Liver (tissue), 3 donors: ENCODE data around the gene POLDIP3.

Experiments used
- FOXA1 ChIP-seq: IDR thresholded peaks from 2 replicates; pipeline ENCODE4 v1.6.1; 2016; ENCODE audit warnings: antibody characterized with exemption
- RAD21 ChIP-seq, 2 donors: IDR thresholded peaks; 2 replicates each; pipeline ENCODE4 v1.6.1; 2016; ENCODE audit warnings: antibody characterized with exemption in 2 of 2, mild to moderate bottlenecking in 2 of 2
- TAF1 ChIP-seq: conservative IDR thresholded peaks from 2 replicates; pipeline ENCODE4 v1.6.1; 2016; ENCODE audit warnings: antibody characterized with exemption, mild to moderate bottlenecking
- TF ChIP-seq, protein P1 (sequence below): fragments of 150-350 bp; IDR thresholded peaks from 2 replicates; pipeline ENCODE4 v1.5.1; 2017; ENCODE audit warnings: improper control_type of control experiment, low read depth, low read length; ENCODE audit not compliant: missing input control
- TF ChIP-seq, protein P2 (sequence below): IDR thresholded peaks from 2 replicates; pipeline ENCODE4 v1.6.1; 2016; ENCODE audit warnings: antibody characterized with exemption, mild to moderate bottlenecking
- TF ChIP-seq, protein P3 (sequence below): IDR thresholded peaks from 2 replicates; pipeline ENCODE4 v1.6.1; 2016; ENCODE audit warnings: antibody characterized with exemption
- donor health status: healthy.
- donor health status: healthy.

DNA sequence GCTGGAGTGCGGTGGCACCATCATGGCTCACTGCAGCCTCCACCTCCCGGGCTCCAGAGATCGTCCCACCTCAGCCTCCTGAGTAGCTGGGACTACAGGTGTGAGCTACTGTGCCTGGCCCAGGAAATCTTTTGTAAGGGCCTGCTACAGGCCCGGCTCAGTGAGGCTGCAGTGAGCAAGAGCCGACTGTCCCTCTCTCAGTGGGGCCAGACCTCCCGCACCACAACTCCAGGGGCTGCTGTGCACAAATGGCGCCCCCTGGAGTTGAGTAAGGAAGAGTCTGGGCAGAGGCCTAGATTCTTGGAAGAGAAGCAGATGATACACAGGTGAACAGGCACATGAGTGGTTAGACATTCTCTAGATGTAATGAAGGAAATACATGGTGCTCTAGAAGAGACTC lies 53.9 kb downstream of the POLDIP3 start:
- TF ChIP-seq, protein P1, sequence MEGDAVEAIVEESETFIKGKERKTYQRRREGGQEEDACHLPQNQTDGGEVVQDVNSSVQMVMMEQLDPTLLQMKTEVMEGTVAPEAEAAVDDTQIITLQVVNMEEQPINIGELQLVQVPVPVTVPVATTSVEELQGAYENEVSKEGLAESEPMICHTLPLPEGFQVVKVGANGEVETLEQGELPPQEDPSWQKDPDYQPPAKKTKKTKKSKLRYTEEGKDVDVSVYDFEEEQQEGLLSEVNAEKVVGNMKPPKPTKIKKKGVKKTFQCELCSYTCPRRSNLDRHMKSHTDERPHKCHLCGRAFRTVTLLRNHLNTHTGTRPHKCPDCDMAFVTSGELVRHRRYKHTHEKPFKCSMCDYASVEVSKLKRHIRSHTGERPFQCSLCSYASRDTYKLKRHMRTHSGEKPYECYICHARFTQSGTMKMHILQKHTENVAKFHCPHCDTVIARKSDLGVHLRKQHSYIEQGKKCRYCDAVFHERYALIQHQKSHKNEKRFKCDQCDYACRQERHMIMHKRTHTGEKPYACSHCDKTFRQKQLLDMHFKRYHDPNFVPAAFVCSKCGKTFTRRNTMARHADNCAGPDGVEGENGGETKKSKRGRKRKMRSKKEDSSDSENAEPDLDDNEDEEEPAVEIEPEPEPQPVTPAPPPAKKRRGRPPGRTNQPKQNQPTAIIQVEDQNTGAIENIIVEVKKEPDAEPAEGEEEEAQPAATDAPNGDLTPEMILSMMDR = peak; percentile 5
- TF ChIP-seq, protein P2, sequence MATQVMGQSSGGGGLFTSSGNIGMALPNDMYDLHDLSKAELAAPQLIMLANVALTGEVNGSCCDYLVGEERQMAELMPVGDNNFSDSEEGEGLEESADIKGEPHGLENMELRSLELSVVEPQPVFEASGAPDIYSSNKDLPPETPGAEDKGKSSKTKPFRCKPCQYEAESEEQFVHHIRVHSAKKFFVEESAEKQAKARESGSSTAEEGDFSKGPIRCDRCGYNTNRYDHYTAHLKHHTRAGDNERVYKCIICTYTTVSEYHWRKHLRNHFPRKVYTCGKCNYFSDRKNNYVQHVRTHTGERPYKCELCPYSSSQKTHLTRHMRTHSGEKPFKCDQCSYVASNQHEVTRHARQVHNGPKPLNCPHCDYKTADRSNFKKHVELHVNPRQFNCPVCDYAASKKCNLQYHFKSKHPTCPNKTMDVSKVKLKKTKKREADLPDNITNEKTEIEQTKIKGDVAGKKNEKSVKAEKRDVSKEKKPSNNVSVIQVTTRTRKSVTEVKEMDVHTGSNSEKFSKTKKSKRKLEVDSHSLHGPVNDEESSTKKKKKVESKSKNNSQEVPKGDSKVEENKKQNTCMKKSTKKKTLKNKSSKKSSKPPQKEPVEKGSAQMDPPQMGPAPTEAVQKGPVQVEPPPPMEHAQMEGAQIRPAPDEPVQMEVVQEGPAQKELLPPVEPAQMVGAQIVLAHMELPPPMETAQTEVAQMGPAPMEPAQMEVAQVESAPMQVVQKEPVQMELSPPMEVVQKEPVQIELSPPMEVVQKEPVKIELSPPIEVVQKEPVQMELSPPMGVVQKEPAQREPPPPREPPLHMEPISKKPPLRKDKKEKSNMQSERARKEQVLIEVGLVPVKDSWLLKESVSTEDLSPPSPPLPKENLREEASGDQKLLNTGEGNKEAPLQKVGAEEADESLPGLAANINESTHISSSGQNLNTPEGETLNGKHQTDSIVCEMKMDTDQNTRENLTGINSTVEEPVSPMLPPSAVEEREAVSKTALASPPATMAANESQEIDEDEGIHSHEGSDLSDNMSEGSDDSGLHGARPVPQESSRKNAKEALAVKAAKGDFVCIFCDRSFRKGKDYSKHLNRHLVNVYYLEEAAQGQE = no peak
- TF ChIP-seq RAD21 (IDR thresholded peaks at IDR 0.05) (peak in 1 of 2 donors; percentile 66), TAF1 (no peak), FOXA1 (no peak)
- TF ChIP-seq, protein P3, sequence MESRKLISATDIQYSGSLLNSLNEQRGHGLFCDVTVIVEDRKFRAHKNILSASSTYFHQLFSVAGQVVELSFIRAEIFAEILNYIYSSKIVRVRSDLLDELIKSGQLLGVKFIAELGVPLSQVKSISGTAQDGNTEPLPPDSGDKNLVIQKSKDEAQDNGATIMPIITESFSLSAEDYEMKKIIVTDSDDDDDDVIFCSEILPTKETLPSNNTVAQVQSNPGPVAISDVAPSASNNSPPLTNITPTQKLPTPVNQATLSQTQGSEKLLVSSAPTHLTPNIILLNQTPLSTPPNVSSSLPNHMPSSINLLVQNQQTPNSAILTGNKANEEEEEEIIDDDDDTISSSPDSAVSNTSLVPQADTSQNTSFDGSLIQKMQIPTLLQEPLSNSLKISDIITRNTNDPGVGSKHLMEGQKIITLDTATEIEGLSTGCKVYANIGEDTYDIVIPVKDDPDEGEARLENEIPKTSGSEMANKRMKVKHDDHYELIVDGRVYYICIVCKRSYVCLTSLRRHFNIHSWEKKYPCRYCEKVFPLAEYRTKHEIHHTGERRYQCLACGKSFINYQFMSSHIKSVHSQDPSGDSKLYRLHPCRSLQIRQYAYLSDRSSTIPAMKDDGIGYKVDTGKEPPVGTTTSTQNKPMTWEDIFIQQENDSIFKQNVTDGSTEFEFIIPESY = no peak
